Measurements from ENCODE around the gene GNE.

- TF ChIP-seq ZFP3 (CRISPR knock-in tag; IDR thresholded peaks at IDR 0.05) (no peak), ARNTL (CRISPR knock-in tag; IDR thresholded peaks at IDR 0.05; ENCODE audit: borderline replicate concordance, low read depth) (no peak), OSR1 (CRISPR knock-in tag; IDR thresholded peaks at IDR 0.05) (no peak), ZNF565 (CRISPR knock-in tag; conservative IDR thresholded peaks at IDR 0.05; ENCODE audit: low read depth) (no peak), GLIS3 (CRISPR knock-in tag; IDR thresholded peaks at IDR 0.05) (no peak), ESRRG (CRISPR knock-in tag; IDR thresholded peaks at IDR 0.05) (no peak), TOX (CRISPR knock-in tag; IDR thresholded peaks at IDR 0.05; ENCODE audit: borderline replicate concordance) (no peak), PATZ1 (CRISPR knock-in tag; IDR thresholded peaks at IDR 0.05; ENCODE audit: borderline replicate concordance) (no peak), CSRNP3 (CRISPR knock-in tag; IDR thresholded peaks at IDR 0.05) (no peak), RARB (CRISPR knock-in tag; IDR thresholded peaks at IDR 0.05) (no peak), ZC3H10 (CRISPR knock-in tag; IDR thresholded peaks at IDR 0.05) (no peak), POU6F1 (CRISPR knock-in tag; IDR thresholded peaks at IDR 0.05; ENCODE audit: borderline replicate concordance, low read depth) (no peak), ZFP30 (CRISPR knock-in tag; IDR thresholded peaks at IDR 0.05) (no peak)
Observed at GRCh38 chr9:36258208-36258995, at the start of gene GNE.

All from SK-N-SH treated with all-trans-retinoic acid at 6 μM for 48 hours (cell line).